Effector CD4-positive, alpha-beta T cell (primary cell): ENCODE results near the gene SPIRE1.

Source experiments
- DNase-seq: peaks from one replicate; pipeline ENCODE4 v3.0.0-alpha.2; 2020
- total RNA-seq: gene quantifications from one replicate; lab custom pipeline; 2026; lab: John Stamatoyannopoulos, UW

The SPIRE1 gene
- total RNA-seq: 1.3 reads per million

GRCh38 chr18:12657684-12658425 is at the start of gene SPIRE1:
Gene SPIRE1, minus strand, starts transcription at chr18:12658107. Its CDS starts 241 bp downstream, at chr18:12657866.
- peak; percentile 8 for DNase-seq

- DNase-seq: no peak
Observed at GRCh38 chr18:12703664-12704063, 45.8 kb upstream of the SPIRE1 start.

- no peak for DNase-seq
Observed at GRCh38 chr18:12703096-12703567, 45.2 kb upstream of the SPIRE1 start.

GRCh38 chr18:12702221-12703095 is 44.6 kb upstream of the SPIRE1 start, which contains the start of the genes CEP76 and PSMG2:
Gene CEP76, minus strand, starts transcription at chr18:12702723. Its CDS starts 175 bp downstream, at chr18:12702548.
Gene PSMG2, plus strand, starts transcription at chr18:12703042. Its CDS starts 66 bp downstream, at chr18:12703108.
- peak; percentile 75 for DNase-seq

- no peak for DNase-seq
Observed at GRCh38 chr18:12701161-12701560, 43.3 kb upstream of the SPIRE1 start.

GRCh38 chr18:12699747-12700146 is 41.8 kb upstream of the SPIRE1 start:
- no peak for DNase-seq

- DNase-seq: no peak
Observed at GRCh38 chr18:12694032-12694431, 36.1 kb upstream of the SPIRE1 start.

GRCh38 chr18:12692206-12692605 is 34.3 kb upstream of the SPIRE1 start:
- DNase-seq: no peak

GRCh38 chr18:12689256-12689850 is 31.4 kb upstream of the SPIRE1 start:
- DNase-seq: no peak

GRCh38 chr18:12686100-12686499 is 28.2 kb upstream of the SPIRE1 start:
- no peak for DNase-seq

GRCh38 chr18:12679183-12679786 is 21.4 kb upstream of the SPIRE1 start:
- no peak for DNase-seq

- DNase-seq: no peak
Observed at GRCh38 chr18:12668041-12668440, 10.1 kb upstream of the SPIRE1 start.

- peak; percentile 3 for DNase-seq
Observed at GRCh38 chr18:12659904-12660605, 2.1 kb upstream of the SPIRE1 start.

GRCh38 chr18:12658426-12659138 is 675 bp upstream of the SPIRE1 start:
- peak; percentile 8 for DNase-seq

GRCh38 chr18:12656938-12657683 is 796 bp downstream of the SPIRE1 start:
- no peak for DNase-seq

- DNase-seq: no peak
Observed at GRCh38 chr18:12656605-12656937, 1.3 kb downstream of the SPIRE1 start.

GRCh38 chr18:12654971-12655370 is 2.9 kb downstream of the SPIRE1 start:
- DNase-seq: no peak

- DNase-seq: no peak
Observed at GRCh38 chr18:12652861-12653401, 5.0 kb downstream of the SPIRE1 start.

GRCh38 chr18:12651651-12652050 is 6.3 kb downstream of the SPIRE1 start:
- DNase-seq: no peak

GRCh38 chr18:12647773-12648172 is 10.1 kb downstream of the SPIRE1 start:
- DNase-seq: no peak
